Activated effector memory CD4-positive, alpha-beta T cell treated with Interleukin-2 at 50 U/mL for 16 hours (primary cell): ENCODE measurements around the gene PRIM1.
"Not testable (repeated sequence)": the region's sequence is repeated elsewhere in the genome, so short reads cannot be mapped to it uniquely, and the experiment has no call there.

Source experiments
- DNase-seq: peaks from one replicate; pipeline ENCODE4 v3.0.0-alpha.2; 2020

PRIM1 gene

GRCh38 chr12:56716458-56716857, 35.7 kb downstream of the PRIM1 start:
- DNase-seq, result no peak

- no peak for DNase-seq
These were observed 36.3 kb downstream of the PRIM1 start for GRCh38 chr12:56715798-56716197.

- DNase-seq, result no peak
These were observed 37.6 kb downstream of the PRIM1 start for GRCh38 chr12:56714431-56714929.

GRCh38 chr12:56713345-56713744, 38.8 kb downstream of the PRIM1 start:
- no peak for DNase-seq

GRCh38 chr12:56709759-56710376, 42.3 kb downstream of the PRIM1 start:
- DNase-seq, result no peak

GRCh38 chr12:56704522-56704921, 47.6 kb downstream of the PRIM1 start:
- not testable (repeated sequence) for DNase-seq

- DNase-seq, result no peak
These were observed 53.0 kb downstream of the PRIM1 start for GRCh38 chr12:56699020-56699661.

GRCh38 chr12:56695327-56696101, 56.6 kb downstream of the PRIM1 start:
- DNase-seq, result no peak

GRCh38 chr12:56694161-56694560, 58.0 kb downstream of the PRIM1 start:
- no peak for DNase-seq

- no peak for DNase-seq
These were observed 63.3 kb downstream of the PRIM1 start for GRCh38 chr12:56688846-56689109.

GRCh38 chr12:56688129-56688845, 63.8 kb downstream of the PRIM1 start, which contains the start of gene PTGES3:
TSS of gene PTGES3 (minus strand) at chr12:56688284. CDS start at chr12:56687999, 285 bp downstream.
- peak; percentile 96 for DNase-seq

- peak; percentile 48 for DNase-seq
These were observed 64.6 kb downstream of the PRIM1 start for GRCh38 chr12:56687223-56688128.

GRCh38 chr12:56684745-56685359, 67.3 kb downstream of the PRIM1 start:
- no peak for DNase-seq

- DNase-seq, result no peak
These were observed 69.8 kb downstream of the PRIM1 start for GRCh38 chr12:56682323-56682722.
